ENCODE measurements around the gene ING3.
"Not testable (repeated sequence)": the region's sequence is repeated elsewhere in the genome, so short reads cannot be mapped to it uniquely, and the experiment has no call there.

The ING3 gene

DNA sequence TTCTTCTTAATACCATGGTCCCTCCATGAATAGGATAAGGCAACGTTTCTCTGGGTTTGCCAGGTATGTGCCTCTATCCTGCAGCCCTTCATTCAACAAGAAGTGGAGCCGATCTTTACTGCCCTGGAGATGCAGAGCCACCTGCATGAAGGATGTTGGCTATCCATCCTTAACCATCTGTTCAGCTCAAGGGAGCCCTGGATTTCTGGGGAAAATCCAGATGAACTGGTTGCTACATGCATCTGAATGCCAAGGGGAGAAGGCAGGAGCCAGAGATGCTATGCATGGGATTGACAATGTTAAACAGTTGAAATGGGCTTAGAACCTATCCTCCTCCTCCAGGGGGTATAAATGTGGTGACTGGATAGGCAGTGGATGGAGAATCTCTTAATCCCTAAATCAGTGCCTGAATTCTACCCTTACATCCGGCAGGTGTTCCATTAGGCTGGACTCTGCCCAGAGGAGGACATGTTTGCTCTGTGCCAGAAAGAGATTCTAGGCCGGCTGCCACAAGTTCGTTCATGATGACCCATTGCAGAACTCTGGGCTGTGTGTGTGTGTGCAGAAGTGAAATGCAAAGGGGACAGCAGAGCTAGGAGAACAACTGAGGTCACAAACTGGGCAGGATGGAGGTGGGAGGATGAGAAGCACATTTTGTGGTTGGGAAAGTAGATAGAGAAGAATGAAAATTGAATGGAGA is 53.6 kb downstream of the ING3 start:
- DNase-seq: no peak

DNA sequence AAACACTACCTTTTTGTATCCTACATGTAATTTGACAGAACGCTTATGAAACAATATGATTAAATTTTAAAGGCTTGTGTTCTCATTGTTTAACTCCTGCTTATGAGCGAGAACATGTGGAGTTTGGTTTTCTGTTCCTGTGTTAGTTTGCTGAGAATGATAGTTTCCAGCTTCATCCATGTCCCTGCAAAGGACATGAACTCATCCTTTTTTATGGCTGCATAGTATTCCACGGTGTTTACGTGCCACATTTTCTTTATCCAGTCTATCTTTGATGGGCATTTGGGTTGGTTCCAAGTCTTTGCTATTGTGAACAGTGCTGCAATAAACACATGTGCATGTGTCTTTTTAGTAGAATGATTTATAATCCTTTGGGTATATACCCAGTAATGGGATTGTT is 54.5 kb downstream of the ING3 start:
- not testable (repeated sequence) for DNase-seq

DNA sequence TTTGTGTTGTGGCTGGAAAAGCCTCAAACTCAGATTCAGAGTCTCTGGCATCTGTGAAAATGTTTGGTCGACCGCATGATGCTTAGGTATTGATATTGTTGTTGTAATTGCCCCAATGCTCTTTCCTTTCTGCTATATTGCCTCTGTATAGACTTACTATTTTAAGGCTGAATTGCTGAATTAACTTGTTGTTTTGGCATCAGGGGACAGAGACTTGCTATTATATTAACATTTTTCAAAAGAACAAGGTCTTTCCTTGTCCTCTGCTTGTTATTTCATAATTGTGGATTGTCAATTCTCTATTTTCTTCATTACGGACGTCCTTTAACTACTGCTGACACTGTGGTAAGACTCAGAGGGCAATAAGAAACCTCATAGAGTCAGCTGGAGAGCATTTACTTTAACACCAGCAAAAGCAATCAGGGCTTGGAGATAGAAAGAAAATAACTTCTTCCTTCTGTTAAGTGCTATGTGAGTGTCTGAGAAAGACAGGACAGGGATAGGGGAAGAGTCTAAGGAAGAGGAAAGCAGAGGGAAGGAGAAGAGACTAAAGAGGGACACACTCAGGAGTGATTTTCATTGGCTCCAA is 55.5 kb downstream of the ING3 start:
- DNase-seq: no peak

DNA sequence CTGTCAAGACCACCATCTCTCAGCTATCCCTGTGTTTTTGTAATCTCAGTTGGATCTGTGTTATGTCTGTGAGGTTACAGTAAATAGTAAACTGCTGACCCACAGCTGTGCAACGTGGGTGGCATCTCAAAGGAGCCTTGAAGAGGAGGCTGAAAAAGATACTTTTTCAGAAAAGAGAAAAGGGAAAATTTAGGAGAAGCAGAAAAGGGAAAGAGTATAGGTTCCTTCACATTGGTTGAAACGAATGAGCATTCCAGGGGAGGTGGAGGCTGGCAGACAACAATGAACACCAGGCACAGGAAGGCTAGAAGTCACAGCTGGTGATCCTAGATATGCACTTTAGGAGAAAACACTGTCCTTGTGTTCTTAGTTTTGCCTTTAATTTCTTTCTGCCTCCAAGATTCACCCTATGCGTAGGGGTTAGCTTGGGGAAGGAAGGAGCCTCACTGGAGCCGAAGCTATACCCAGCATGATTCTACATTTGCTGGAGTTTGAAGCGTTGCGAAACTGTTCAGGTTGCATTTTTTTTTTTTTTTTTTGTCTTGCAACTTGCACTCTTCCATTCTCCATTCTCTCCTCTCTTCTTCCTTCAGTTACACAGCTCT is 56.2 kb downstream of the ING3 start:
- DNase-seq: no peak

- DNase-seq: no peak
Measured at GRCh38 chr7:121008816-121009215, 58.2 kb downstream of the ING3 start.

GRCh38 chr7:121011401-121011800 is 60.8 kb downstream of the ING3 start:
- DNase-seq: no peak

DNA sequence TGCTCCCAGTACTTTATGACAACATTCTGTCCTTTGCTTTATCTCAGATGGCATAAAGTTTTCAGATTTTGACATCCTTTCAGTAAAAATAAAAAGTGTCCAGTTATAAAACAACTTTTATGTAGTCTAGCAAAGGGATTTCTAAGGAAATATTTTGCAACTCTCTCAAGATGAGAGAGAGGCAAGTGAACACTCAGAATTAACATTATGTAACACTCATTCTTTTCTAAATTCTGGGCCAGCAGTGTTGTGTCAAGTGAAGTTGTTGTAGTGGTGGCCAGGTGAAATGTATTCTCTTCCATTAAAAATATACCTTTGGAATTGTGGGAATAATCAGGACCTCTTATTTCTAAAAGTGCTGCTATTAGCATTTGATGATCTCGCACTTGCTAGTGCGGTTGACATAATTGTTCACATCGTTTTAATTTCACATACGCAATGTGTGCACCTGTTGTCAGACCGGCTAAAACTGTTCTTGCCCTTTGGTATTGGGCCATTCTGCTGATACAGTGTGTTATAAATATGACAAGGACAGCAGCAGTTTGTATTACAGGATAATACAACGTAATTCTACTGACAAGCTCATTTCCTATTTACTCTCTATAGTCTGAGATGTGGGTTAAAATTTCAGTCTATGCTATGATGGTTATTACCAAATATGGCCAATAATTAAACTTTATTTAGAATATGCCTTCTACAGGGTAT is 61.7 kb downstream of the ING3 start:
- DNase-seq: no peak

- no peak for DNase-seq
Measured at GRCh38 chr7:121012919-121013318, 62.3 kb downstream of the ING3 start.

GRCh38 chr7:121015560-121015959 is 65.0 kb downstream of the ING3 start:
- no peak for DNase-seq

GRCh38 chr7:121016966-121017365 is 66.4 kb downstream of the ING3 start:
- DNase-seq: no peak

DNA sequence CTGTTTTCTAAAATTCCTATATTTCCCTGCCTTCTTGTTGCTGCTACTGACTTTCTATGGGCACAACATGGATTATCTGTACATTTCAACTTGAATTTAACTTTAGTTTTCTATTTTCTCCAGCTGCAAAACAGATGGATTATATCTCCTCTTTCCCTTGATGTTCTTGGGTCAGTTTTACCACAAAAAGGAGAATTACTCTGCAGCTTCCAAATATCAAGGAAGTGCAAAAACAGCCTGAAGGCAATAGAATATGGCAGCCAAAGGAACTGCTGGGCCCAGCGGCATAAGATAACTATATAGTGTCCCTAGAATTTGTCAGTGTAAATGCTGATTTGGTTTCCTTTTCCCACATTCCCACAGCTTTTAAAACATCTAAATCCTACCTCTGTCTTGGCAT is 67.0 kb downstream of the ING3 start:
- DNase-seq: no peak

GRCh38 chr7:121019018-121019417 is 68.4 kb downstream of the ING3 start:
- DNase-seq: no peak

DNA sequence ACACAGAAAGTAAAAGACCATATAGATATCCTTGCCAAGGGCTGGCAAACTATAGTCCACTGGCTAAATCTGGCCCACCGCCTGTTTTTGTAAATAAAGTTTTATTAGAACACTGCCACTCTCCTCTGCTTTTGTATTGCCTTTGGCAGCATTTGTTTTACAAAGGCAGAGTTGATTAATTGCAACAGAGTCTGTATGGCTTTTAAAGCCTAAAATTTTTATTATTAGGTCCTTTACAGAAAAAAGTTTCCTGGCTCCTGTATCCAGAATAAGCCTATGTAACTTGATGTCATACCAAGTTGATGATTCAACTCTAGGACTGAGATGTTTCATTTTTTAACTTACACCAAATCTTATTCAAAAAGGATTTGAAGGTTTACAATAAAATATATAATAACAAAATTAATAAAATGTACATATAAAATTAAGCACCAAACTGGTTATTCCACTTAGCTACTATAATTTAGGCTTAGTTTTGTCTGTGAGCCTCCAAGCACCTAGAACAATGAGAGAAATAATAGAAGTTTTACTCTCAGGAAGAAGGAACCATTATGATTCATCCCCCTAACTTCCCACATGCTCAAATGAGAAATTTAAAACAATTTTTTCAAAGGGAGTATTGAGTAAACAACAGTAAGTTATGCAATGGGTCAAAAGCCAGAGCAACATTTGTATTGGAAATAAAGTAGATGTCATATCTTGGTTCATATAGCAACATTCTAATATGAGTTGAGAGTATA is 69.8 kb downstream of the ING3 start:
- DNase-seq: no peak

GRCh38 chr7:121020989-121021969 is 70.7 kb downstream of the ING3 start:
- no peak for DNase-seq

DNA sequence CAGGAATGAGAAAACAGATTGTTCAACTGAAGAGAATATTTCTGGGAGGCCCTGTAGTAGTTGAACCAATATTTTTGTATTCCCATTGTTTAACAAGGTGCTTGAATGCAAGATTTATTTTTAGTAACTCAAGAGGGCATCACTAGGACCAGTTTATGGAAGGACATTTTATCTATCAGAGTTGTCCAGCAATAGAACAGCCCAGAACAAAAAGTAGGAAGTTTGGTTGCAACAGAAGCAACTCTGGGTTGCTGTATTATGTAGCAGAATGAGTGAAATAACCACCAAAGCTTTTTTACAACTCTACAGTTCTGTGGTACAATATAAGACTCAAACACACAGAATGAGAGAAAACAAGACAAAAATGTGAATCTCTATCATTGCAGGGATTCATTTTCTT is 72.6 kb downstream of the ING3 start:
- no peak for DNase-seq

GRCh38 chr7:121023683-121024511 is 73.3 kb downstream of the ING3 start:
- DNase-seq: no peak

DNA sequence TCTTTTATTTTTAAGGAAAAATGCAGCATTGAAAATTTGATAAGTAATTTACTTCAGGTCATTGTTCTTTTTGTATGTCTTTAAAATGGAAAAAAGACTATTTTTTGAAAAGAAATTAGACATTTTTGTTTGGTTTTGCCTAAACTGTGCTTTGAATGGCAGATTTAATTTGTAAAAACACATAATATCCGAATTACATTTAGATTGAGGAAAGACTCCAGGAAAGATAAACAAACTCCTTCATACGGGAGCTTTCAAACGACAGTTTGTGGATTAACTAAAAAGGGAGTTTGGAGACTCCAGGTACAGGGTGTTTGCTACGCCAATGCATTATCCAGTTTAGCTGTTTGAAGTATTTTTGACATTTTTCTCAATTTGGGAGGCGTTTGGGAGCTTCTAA is 74.0 kb downstream of the ING3 start:
- no peak for DNase-seq

DNA sequence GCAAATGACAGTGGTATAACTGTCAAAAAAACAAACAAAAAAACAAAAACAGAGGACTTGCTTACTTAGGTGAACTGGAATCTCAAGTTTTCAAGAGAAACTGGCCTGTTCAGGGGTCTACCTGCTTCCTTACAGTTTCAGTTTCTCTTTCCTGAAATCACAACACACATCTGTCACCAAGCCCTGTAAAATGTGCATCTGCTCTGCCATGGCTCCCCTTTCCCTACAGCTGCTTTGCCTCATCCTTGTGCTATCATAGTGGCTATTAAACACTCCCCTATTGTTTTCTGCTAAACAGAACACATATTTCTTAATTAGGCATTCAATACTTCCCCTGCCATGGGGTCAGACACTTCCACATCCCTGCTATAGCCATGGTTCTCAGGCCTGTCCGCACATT is 75.6 kb downstream of the ING3 start:
- DNase-seq: no peak

DNA sequence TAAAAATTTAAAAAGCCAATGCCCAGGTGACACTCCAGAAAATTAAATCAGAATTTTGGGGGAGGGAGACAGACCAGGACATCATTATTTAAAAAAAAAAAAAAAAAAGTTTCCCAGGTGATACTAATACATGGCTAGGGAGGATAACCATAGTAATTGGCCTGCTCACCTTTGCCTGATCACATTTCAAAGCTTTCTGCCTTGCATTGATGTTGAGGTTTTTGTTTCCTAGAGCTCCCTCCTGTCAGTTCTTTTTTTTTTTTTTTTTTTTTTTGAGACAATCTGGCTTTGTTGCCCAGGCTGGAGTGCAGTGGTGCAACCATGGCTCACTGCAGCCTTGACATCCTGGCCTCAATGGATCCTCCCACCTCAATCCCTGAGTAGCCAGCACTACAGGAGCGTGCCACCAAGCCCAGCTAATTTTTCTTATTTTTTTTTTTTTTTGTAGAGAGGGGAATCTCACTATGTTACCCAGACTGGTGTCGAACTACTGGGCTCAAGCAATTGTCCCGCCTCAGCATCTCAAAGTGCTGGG is 76.1 kb downstream of the ING3 start:
- DNase-seq: no peak
